ENCODE results near the gene ATXN2L.

DNA sequence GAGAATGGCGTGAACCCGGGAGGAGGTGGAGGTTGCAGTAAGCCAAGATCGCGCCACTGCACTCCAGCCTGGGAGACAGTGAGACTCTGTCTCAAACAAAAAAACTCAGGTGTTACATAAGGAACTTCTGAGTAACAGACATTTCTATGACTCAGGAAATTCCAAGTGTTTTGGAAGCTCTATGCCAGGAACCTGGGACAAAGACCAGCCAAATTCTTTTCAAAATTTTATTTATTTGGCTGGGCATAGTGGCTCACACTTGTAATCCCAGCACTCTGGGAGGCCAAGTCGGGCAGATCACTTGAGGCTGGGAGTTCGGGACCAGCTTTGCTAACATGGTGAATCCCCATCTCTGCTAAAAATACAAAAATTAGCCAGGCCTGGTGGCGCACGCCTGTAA lies 35.6 kb downstream of the ATXN2L start:
- TF ChIP-seq, protein P1, sequence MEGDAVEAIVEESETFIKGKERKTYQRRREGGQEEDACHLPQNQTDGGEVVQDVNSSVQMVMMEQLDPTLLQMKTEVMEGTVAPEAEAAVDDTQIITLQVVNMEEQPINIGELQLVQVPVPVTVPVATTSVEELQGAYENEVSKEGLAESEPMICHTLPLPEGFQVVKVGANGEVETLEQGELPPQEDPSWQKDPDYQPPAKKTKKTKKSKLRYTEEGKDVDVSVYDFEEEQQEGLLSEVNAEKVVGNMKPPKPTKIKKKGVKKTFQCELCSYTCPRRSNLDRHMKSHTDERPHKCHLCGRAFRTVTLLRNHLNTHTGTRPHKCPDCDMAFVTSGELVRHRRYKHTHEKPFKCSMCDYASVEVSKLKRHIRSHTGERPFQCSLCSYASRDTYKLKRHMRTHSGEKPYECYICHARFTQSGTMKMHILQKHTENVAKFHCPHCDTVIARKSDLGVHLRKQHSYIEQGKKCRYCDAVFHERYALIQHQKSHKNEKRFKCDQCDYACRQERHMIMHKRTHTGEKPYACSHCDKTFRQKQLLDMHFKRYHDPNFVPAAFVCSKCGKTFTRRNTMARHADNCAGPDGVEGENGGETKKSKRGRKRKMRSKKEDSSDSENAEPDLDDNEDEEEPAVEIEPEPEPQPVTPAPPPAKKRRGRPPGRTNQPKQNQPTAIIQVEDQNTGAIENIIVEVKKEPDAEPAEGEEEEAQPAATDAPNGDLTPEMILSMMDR (IDR thresholded peaks at IDR 0.05 in 2 of 3, conservative IDR thresholded peaks at IDR 0.05 in 1 of 3; ENCODE audit: control insufficient read depth in 2 of 3, extremely low read depth in 1 of 3, insufficient read depth in 1 of 3, low read depth in 3 of 3, low read length in 3 of 3) = no peak
- TF ChIP-seq MXI1 (IDR thresholded peaks at IDR 0.05; ENCODE audit: low read depth, low read length) (no peak), ZNF274 (IDR thresholded peaks at IDR 0.05; ENCODE audit: insufficient read depth, insufficient read length) (no peak), CREM (IDR thresholded peaks at IDR 0.05; ENCODE audit: low read depth) (no peak), SPI1 (IDR thresholded peaks at IDR 0.05; ENCODE audit: borderline replicate concordance, insufficient read depth, low read depth, low read length) (no peak), NRF1 (conservative IDR thresholded peaks at IDR 0.05; ENCODE audit: low read depth, low read length) (no peak), SMC3 (IDR thresholded peaks at IDR 0.05; ENCODE audit: borderline replicate concordance, low read length) (no peak), RBBP5 (conservative IDR thresholded peaks at IDR 0.05) (no peak), POLR2A (IDR thresholded peaks at IDR 0.05; ENCODE audit: low read depth, low read length) (no peak)
- TF ChIP-seq, protein P2, sequence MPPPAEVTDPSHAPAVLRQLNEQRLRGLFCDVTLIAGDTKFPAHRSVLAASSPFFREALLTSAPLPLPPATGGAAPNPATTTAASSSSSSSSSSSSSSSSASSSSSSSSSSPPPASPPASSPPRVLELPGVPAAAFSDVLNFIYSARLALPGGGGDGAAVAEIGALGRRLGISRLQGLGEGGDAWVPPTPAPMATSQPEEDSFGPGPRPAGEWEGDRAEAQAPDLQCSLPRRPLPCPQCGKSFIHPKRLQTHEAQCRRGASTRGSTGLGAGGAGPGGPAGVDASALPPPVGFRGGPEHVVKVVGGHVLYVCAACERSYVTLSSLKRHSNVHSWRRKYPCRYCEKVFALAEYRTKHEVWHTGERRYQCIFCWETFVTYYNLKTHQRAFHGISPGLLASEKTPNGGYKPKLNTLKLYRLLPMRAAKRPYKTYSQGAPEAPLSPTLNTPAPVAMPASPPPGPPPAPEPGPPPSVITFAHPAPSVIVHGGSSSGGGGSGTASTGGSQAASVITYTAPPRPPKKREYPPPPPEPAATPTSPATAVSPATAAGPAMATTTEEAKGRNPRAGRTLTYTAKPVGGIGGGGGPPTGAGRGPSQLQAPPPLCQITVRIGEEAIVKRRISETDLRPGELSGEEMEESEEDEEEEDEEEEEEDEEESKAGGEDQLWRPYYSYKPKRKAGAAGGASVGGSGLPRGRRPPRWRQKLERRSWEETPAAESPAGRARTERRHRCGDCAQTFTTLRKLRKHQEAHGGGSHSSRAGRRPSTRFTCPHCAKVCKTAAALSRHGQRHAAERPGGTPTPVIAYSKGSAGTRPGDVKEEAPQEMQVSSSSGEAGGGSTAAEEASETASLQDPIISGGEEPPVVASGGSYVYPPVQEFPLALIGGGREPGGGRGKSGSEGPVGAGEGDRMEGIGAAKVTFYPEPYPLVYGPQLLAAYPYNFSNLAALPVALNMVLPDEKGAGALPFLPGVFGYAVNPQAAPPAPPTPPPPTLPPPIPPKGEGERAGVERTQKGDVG (CRISPR knock-in tag; IDR thresholded peaks at IDR 0.05) = no peak

Measured in GM12878 (cell line).